Glomerular visceral epithelial cell (primary cell): ENCODE results near the gene WFDC12.

Source experiments
- DNase-seq: peaks from one replicate; pipeline ENCODE4 v3.0.0-alpha.2; 2016; ENCODE audit errors: extremely low spot score

Gene WFDC12

DNA sequence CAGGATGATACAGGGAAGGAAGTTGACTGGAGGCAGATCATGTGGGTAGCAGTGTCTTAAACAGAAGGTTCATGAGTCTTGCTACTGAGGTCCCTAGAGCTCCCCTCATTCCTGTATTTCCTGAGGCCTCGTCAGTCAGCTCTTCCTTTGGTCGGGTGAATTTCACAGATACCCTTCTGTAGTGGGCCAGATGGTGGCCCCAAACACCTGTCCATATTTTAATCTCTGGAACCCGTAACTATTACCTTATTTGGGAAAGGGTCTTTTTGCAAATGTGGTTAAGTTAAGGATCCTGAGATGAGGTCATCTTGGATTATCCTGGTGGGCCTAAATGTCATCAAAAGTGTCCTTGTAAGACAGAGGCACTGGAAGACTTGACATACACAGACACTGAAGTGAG lies 32.9 kb downstream of the WFDC12 start:
- DNase-seq, result no peak

DNA sequence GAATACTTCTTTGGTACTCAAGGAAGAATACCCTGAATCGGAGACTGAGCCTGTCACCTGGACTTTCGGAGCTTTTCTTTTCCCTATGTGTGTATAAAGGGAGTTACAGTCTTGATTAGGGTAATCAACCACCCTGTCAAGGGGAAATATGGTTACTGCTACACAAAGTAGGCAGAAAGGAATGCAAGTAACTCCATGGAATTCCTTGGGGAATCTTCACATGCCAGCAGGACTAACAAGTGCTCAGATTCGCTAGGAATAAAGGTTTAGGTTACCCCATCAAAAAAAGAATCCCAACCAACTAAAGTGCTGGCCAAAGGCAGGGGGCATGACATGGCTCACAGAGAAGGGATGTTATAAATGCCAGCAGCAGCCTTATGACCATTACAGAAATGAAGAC lies 33.8 kb downstream of the WFDC12 start:
- DNase-seq, result no peak

DNA sequence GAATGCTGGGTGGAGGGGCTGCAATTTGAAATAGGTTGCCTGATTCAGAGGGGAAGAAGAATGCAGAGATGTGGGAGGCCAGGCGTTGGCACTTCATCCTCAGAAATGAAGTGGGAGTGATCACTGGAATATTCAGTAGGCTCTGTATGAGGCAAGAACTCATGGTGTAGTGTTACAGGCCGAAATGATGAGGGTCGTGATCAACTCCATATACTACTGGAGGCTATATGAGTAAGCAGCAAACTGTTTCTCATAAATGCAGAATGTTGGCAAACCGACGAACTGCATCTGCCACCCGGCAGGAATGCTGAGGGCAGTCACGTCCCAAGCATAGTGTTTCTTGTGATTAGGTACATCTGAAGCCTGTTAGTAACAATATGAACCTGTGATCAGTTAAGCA lies 36.0 kb downstream of the WFDC12 start:
- DNase-seq, result no peak

DNA sequence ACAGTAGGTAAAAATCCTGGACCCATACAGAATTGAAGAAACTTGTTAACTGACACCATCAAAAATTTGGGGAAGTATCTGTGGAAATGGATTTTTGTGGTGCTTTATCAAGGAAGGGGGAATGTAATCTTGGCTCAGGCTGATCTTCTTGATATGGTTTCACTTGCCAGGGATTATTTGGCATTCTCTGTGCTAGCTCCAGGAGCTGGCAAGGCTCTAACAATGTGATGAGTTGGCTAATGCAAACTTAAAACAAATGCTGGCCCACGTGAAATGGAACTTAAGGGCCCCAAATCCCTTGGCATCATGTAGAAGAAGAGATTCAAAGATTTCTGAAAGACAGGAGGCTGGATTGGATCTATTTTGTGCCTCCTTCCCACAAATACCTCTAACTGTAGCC lies 36.5 kb downstream of the WFDC12 start:
- DNase-seq, result no peak

DNA sequence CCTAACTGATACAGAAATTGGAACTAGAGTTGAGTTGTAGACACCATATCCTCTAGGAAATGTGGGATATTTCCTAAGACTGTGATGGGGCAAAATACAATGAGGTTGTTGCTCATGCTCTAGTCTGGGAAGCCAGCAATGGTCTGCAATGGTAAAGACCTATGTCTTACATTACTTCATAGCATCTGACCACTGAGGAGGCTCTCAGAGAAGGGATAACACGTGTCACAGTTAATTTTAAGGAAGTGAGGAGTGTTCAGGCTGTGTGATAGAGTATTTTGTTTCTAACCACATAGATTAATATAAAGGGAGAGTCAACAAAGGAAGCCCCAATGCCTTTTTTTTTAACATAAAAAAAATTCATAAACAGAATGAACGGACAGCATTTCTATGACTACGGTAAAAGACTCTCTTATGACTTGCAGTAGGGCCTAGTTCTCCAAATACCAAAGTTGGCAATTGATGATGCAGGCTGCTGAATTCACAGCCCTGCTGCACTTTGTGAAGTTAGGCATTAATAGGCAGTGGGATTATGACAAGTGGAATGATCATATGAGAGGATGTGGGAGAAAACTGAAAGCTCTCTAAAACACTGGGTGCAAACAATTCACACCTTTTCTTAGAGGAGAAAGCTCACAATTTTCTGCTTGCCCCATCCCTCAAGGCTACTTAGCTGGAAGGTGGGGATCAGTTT lies 37.0 kb downstream of the WFDC12 start:
- DNase-seq, result no peak

DNA sequence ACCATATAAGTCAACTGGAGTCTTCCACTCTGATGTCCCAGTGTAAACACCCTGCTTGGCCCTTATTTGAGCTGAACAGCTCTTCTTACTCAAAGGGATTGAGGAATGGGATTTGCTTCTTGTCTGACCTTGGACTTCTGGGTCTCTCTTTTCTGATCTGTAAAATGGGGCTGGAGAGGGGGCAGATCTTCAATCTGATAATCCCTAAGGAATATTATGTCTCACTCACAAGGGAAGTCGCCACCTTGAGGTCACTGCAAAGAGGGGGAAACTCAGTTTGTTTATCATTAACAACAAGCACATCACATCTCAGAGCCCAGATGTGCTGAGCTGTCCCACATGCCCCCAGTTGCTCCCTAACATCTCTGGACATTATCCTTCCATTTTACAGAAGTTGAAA lies 38.4 kb downstream of the WFDC12 start:
- DNase-seq, result no peak

DNA sequence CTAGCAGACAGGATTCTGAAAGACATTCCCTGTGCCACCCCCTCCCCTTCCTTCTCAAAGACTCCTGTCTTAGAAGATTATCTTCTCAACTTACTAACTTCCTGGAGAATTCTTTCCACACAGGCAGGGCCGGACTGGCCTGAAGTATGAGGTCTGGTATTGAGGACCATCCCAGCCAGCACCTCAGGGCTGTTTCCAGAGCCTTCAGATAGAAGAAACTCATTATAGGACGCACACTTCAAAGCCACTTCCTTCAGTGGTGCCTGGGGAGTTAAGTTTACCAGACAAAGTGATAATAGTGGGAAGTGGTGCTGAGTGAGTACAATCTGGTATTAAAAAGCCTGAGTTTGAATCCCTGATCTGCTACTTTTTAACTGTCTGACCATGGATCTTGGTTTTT lies 39.0 kb downstream of the WFDC12 start:
- no peak for DNase-seq

DNA sequence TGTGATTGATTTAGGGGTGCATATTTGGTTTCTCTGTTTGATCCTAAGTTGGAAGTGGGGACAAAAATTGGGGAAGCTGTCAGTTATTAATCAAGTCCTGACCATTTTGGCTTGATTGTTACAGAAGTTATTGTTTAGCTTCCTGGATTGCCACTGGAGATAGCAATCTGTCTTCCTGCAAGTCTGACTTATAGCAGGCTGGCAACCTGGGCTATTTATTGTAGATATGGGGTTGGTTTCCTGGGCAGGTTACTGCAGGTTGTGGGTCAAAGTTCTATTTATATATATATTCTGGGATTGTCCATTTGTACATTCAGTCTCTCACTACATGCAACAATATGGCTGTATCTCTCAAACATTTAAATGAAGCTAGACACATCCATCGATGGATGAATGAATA lies 41.1 kb downstream of the WFDC12 start:
- no peak for DNase-seq

DNA sequence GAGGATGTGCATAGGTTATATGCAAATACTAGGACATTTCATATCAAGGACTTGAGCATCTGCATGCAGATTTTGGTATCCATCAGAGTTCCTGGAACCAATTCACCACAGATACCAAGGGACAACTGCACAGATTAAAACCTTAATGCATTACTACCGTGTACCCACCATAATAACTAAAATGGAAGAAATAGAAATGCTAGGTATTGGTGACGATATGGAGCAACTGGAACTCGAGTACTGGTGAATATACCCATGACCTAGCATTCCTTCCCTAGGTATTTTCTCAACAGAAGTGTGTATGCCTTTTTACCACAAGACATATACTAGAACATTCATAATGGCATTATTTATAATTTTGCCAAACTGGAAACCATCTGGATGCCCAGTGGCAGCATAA lies 41.8 kb downstream of the WFDC12 start:
- DNase-seq, result no peak

DNA sequence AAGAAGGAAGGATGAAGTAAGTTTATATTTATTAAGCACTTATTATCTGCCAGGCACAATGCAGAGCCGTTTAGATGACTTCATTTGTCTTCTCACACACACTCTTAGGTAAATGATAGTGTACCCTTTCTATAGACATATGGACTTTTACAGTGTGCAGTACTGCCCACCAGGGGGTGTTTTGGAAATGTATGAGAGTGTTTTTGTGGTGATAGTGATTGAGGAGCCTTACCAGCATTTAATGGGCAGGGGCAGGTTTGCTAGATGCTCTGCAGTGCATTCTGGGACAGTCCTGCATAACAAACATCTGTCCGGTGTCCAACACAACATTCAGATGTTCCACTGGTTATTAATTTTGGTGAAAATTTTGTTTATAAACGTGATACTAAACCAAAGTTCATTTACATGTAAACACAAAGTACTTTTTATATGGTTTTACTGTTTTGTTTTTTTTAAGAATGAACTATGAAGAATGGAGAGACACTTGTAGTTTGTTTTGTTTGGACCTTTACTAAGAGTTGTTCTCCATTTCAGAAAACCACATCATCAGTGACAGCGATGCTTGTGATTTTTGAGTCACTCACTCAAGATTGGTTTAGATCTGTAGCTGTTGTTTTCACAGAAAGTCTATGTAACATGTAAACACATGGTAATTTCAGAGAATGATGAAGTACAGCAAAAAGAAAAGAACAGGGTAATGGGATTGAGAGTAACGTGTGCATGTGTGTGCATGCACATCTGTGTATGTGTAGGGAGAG lies 43.2 kb downstream of the WFDC12 start:
- no peak for DNase-seq

DNA sequence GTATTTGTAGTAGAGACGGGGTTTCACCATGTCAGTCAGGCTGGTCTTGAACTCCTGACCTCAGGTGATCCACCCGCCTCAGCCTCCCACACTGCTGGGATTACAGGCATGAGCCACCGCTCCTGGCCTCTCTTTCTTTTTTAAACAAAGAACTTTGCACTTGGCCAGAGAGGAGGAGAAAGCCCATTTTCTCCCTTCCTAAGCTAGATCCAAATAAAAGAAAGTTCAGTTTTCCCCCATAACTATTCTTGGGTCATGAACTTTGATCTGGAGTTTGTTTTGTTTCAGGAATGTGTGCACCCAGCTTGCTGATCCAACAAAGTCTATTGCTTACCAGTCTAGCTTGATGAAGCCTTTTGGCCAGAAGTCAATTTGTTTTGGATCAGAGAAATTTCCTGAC lies 46.7 kb downstream of the WFDC12 start:
- DNase-seq, result no peak
